Measurements from ENCODE around the gene CCND1. TPM values are rescaled to one million over a fixed set of nuclear protein-coding genes. Genes with fewer than 3 reads are reported as not detected.
"Not testable (repeated sequence)": the region's sequence is repeated elsewhere in the genome, so short reads cannot be mapped to it uniquely, and the experiment has no call there.

CCND1 gene
- total RNA-seq, 1 donor from 2014 or later = 533 TPM

- no peak for DNase-seq (ENCODE audit: low read depth)
- H3K4me3 ChIP-seq (ENCODE audit: low read depth, low read length) = no peak overlapping the region
- TF ChIP-seq, protein P1, sequence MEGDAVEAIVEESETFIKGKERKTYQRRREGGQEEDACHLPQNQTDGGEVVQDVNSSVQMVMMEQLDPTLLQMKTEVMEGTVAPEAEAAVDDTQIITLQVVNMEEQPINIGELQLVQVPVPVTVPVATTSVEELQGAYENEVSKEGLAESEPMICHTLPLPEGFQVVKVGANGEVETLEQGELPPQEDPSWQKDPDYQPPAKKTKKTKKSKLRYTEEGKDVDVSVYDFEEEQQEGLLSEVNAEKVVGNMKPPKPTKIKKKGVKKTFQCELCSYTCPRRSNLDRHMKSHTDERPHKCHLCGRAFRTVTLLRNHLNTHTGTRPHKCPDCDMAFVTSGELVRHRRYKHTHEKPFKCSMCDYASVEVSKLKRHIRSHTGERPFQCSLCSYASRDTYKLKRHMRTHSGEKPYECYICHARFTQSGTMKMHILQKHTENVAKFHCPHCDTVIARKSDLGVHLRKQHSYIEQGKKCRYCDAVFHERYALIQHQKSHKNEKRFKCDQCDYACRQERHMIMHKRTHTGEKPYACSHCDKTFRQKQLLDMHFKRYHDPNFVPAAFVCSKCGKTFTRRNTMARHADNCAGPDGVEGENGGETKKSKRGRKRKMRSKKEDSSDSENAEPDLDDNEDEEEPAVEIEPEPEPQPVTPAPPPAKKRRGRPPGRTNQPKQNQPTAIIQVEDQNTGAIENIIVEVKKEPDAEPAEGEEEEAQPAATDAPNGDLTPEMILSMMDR (conservative IDR thresholded peaks at IDR 0.05; ENCODE audit: low read depth, low read length) = no peak
Measured at GRCh38 chr11:69617682-69618081, 23.3 kb upstream of the CCND1 start.

GRCh38 chr11:69618237-69618636, 22.7 kb upstream of the CCND1 start:
- TF ChIP-seq, protein P1 (conservative IDR thresholded peaks at IDR 0.05; ENCODE audit: low read depth, low read length) = no peak
- DNase-seq (ENCODE audit: low read depth) = no peak

DNA sequence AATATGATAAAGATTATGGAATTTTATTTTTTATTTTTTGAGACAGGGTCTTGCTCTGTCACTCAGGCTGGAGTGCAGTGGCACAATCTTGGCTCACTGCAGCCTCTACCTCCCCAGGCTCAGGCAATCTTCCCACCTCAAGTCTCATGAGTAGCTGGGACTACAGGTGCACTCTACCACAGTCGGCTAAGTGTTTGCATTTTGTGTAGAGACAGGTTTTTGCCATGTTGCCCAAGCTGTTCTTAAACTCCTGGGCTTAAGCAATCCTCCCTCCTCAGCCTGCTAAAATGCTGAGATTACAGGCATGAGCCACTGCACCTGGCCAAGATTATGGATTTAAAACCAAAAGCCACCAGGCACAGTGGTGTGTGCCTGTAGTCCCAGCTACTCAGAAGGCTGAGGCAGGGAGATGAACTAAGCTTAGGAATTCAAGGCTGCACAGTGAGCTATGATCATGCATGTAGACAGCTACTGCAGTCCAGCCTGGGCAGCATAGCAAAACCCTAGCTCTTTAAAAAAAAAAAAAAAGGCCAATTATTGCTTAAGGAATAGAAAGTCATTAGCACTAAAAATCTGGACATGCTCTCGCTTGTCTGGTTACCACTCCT, 20.2 kb upstream of the CCND1 start:
- DNase-seq (ENCODE audit: low read depth) = no peak
- H3K4me3 ChIP-seq (ENCODE audit: low read depth, low read length) = no peak overlapping the region
- TF ChIP-seq, protein P1 (conservative IDR thresholded peaks at IDR 0.05; ENCODE audit: low read depth, low read length) = no peak

More at GRCh38 chr11:69618237-69618636, 22.7 kb upstream of the CCND1 start:
- no peak overlapping the region for H3K4me3 ChIP-seq (ENCODE audit: low read depth, low read length)

DNA sequence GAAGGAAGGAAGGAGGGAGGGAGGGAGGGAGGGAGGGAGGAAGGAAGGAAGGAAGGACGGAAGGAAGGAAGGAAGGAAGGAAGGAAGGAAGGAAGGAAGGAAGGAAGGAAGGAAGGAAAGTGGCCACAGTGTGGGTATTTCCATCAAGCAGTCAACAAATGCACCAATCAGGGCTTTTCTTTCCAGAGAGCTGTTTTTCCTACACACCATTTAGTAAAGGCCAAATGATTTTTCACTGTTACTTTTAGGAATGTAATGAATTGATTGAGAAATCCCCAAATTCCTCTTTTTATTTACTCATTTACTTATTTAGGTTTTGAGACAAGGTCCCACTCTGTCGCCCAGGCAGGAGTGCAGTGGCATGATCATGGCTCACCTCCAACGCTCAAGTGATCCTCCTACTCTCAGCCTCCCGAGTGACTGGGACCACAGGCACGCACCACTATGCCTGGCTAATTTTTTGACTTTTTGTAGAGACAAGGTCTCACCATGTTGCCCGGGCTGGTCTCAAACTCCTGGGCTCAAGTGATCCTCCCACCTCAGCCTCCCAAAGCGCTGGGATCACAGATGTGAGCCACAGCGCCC, 18.8 kb upstream of the CCND1 start:
- DNase-seq (ENCODE audit: low read depth); H3K4me3 ChIP-seq (ENCODE audit: low read depth, low read length): not testable (repeated sequence)

DNA sequence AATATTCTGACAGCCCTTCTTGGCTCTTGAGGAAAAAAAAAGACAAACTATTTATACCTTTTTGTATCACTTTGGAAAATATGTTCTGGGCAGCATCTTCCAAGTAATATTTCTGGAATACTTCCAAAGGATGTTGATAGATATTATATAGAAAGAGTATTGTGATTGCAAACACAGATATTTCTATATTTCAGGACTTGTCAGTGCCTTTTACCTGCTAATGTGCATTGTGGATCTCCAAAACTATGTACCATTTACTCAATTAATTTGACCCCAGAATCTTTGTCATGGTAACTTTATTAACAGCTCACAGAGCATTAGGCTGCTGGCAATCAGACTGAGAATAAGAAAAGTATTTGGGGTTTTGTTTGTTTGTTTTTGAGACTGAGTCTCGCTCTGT, 16.7 kb upstream of the CCND1 start:
- TF ChIP-seq, protein P1 (conservative IDR thresholded peaks at IDR 0.05; ENCODE audit: low read depth, low read length) = no peak
- H3K4me3 ChIP-seq (ENCODE audit: low read depth, low read length) = no peak overlapping the region
- DNase-seq (ENCODE audit: low read depth) = no peak

DNA sequence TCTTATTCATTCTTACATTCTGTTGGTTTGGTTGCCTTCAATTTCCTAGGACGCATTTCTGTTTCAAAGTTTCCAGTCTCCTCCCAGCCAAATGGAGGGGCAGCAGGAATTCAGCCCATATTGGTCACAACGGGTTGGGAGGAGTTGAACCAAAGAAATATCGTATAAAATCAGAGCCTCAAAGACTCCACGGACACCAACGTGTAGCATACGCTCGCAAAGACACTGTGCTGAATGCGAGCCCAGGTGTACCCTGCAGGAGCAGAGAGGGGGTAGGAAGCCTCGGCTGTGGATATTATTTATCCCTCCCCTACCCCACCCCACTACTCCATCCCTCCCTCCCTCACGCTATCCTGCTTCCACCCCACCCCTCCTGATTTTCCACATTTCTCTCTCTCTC, 15.5 kb upstream of the CCND1 start:
- no peak overlapping the region for H3K4me3 ChIP-seq (ENCODE audit: low read depth, low read length)
- TF ChIP-seq, protein P1 (conservative IDR thresholded peaks at IDR 0.05; ENCODE audit: low read depth, low read length) = no peak
- no peak for DNase-seq (ENCODE audit: low read depth)

DNA sequence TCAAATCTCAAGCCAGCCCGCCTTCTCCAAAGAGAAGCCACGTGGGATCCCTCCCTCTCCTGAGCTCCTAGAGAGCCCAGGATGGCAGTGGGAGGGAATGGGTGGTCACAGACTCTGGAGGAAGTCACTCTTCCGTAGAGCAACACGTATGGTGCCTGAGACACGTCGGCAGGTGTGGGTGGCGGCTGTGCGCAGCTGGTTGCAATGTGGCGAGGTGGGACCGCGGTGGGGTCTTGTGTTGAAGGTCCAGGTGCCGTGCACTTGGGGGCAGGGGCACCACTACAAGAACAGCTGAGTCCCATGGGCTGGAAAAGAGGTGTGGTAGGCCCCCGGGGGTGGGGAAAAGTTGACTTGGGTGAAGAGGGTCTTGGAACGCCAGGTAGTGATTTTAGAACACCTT, 13.4 kb upstream of the CCND1 start:
- TF ChIP-seq, protein P1 (conservative IDR thresholded peaks at IDR 0.05; ENCODE audit: low read depth, low read length) = no peak
- no peak overlapping the region for H3K4me3 ChIP-seq (ENCODE audit: low read depth, low read length)
- no peak for DNase-seq (ENCODE audit: low read depth)

All from epithelial cell of proximal tubule (primary cell).